ENCODE results near the gene DBNL. TPM values are rescaled to one million over a fixed set of nuclear protein-coding genes. Genes with fewer than 3 reads are reported as not detected.

The DBNL gene
- total RNA-seq, 1 experiment from 2014 or later = 85.5 TPM

DNA sequence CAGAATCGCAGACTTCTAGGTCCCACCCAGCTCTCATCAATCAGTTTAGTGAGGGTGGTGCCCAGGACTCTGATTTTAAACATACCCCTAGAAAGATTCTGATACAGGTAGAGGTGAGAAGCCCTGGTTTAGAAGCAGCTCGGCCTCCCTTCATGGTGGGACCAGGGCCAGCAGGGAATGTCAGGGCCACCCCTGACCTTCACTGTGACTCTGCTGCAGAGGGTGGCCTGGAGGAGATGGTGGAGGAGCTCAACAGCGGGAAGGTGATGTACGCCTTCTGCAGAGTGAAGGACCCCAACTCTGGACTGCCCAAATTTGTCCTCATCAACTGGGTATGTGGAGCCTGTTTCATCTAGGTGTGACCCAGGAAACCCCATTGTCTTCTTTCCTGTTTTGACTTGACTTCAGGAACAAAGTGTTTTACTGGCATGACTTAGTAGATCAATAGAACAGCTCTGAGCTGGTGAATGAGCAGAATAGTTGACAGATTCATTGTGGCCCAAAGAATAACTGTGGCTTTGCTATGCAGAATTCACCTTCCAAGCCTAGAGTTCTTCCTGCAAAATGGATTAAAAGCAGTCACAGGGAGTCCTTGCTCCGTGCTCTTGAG lies 7.2 kb downstream of the DBNL start:
- Histone ChIP-seq H3K9me3 (no peaks in the 10 kb centered on the region), H3K27me3 (replicated peaks; ENCODE audit: control insufficient read depth, insufficient read depth, low read length) (no peaks in the 10 kb centered on the region), H3K36me3 (ENCODE audit: control insufficient read depth, insufficient read depth, low read length) (peaks cover 2% of the 10 kb centered on the region), H3K4me1 (no peaks in the 10 kb centered on the region), H3K4me3 (ENCODE audit: low read depth, low read length) (no peak overlapping the region)
- ChIA-PET POLR2A (no interaction called here), CTCF (no interaction called here)
- H3K4me1 Mint-ChIP-seq (ENCODE audit: low read depth, unreplicated experiment) = peaks cover 4% of the 10 kb centered on the region
- BruUV-seq (replicated peaks) = no TSS peak
- no peak for DNase-seq
- H3K27me3 Mint-ChIP-seq (ENCODE audit: insufficient read depth, unreplicated experiment) = no peaks in the 10 kb centered on the region
- no peak overlapping the region for H3K27ac Mint-ChIP-seq (ENCODE audit: unreplicated experiment)
- TF ChIP-seq, protein P1, sequence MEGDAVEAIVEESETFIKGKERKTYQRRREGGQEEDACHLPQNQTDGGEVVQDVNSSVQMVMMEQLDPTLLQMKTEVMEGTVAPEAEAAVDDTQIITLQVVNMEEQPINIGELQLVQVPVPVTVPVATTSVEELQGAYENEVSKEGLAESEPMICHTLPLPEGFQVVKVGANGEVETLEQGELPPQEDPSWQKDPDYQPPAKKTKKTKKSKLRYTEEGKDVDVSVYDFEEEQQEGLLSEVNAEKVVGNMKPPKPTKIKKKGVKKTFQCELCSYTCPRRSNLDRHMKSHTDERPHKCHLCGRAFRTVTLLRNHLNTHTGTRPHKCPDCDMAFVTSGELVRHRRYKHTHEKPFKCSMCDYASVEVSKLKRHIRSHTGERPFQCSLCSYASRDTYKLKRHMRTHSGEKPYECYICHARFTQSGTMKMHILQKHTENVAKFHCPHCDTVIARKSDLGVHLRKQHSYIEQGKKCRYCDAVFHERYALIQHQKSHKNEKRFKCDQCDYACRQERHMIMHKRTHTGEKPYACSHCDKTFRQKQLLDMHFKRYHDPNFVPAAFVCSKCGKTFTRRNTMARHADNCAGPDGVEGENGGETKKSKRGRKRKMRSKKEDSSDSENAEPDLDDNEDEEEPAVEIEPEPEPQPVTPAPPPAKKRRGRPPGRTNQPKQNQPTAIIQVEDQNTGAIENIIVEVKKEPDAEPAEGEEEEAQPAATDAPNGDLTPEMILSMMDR (IDR thresholded peaks at IDR 0.05; ENCODE audit: insufficient read depth in 1 of 2, low read depth in 1 of 2, low read length in 1 of 2, severe bottlenecking in 1 of 2, unreplicated experiment in 1 of 2) = no peak
- no peaks in the 10 kb centered on the region for H3K9me3 Mint-ChIP-seq (ENCODE audit: unreplicated experiment)
- no peak overlapping the region for H3K4me3 Mint-ChIP-seq (ENCODE audit: unreplicated experiment)
- H3K36me3 Mint-ChIP-seq (ENCODE audit: insufficient read depth, unreplicated experiment) = peaks cover 55% of the 10 kb centered on the region
- intact Hi-C loops (cut with micrococcal nuclease; ENCODE audit: unreplicated experiment) = no loop called here

DNA sequence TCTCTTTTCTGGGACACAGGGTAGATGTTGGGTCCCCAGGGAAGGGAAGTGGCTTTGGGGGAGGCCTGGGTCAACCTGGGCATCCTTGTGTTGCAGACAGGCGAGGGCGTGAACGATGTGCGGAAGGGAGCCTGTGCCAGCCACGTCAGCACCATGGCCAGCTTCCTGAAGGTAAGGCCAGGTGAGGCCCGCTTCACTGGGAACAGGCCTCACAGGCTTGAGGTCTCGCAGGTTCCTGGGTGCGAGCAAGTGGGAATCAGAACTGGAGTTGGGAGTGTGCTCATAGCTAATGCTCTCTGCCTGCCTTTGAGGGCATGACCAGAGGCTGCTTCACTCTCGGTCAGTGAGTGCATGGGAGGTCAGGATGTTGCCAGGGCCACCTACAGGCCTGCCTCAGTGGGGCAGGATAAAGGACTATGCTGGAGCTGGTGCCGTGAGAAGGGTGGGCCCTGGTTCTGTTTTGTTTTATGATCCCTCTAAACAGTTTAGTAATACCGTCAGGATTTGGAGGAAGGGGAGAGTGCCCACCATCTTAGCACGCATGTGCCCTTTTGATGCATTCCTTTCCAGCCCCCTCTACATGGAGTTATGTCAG lies 8.4 kb downstream of the DBNL start:
- Mint-ChIP-seq H3K27ac (ENCODE audit: unreplicated experiment) (no peak overlapping the region), H3K9me3 (ENCODE audit: unreplicated experiment) (no peaks in the 10 kb centered on the region), H3K4me1 (ENCODE audit: low read depth, unreplicated experiment) (no peaks in the 10 kb centered on the region), H3K4me3 (ENCODE audit: unreplicated experiment) (no peak overlapping the region), H3K27me3 (ENCODE audit: insufficient read depth, unreplicated experiment) (no peaks in the 10 kb centered on the region), H3K36me3 (ENCODE audit: insufficient read depth, unreplicated experiment) (peaks cover 62% of the 10 kb centered on the region)
- intact Hi-C loops (cut with micrococcal nuclease; ENCODE audit: unreplicated experiment) = no loop called here
- POLR2A ChIA-PET = interaction anchor here (0.6 kb wide), 1 partner anchor 89 kb away, joined by 3 read pairs; no protein-coding TSS in a partner anchor
- Histone ChIP-seq H3K36me3 (ENCODE audit: control insufficient read depth, insufficient read depth, low read length) (peaks cover 1% of the 10 kb centered on the region), H3K9me3 (no peaks in the 10 kb centered on the region), H3K27me3 (replicated peaks; ENCODE audit: control insufficient read depth, insufficient read depth, low read length) (no peaks in the 10 kb centered on the region), H3K4me1 (no peaks in the 10 kb centered on the region), H3K4me3 (ENCODE audit: low read depth, low read length) (no peak overlapping the region)
- peak in 1 of 2 experiments; percentile 14 for DNase-seq
- CTCF ChIA-PET = no interaction called here
- TF ChIP-seq, protein P1 (IDR thresholded peaks at IDR 0.05; ENCODE audit: insufficient read depth in 1 of 2, low read depth in 1 of 2, low read length in 1 of 2, severe bottlenecking in 1 of 2, unreplicated experiment in 1 of 2) = no peak
- no TSS peak for BruUV-seq (replicated peaks)

DNA sequence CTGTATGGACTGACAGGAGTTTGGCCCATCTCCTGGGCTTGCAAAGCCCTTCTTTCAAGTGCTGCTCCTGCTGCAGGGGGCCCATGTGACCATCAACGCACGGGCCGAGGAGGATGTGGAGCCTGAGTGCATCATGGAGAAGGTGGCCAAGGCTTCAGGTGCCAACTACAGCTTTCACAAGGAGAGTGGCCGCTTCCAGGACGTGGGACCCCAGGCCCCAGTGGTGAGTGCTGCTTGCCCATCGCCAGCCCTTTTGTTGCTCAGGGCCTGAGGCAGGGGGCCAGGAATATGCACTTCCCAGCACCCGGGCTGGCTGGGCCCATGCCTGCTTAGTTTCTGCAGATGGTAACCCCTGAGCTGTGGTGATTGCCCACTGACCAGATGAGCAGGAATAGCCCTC lies 12.2 kb downstream of the DBNL start:
- POLR2A ChIA-PET = no interaction called here
- Mint-ChIP-seq H3K9me3 (ENCODE audit: unreplicated experiment) (no peaks in the 10 kb centered on the region), H3K4me1 (ENCODE audit: low read depth, unreplicated experiment) (no peaks in the 10 kb centered on the region), H3K27me3 (ENCODE audit: insufficient read depth, unreplicated experiment) (no peaks in the 10 kb centered on the region), H3K36me3 (ENCODE audit: insufficient read depth, unreplicated experiment) (peaks cover 59% of the 10 kb centered on the region), H3K27ac (ENCODE audit: unreplicated experiment) (no peak overlapping the region), H3K4me3 (ENCODE audit: unreplicated experiment) (no peak overlapping the region)
- peak in 1 of 2 experiments; percentile 21 for DNase-seq
- Histone ChIP-seq H3K36me3 (ENCODE audit: control insufficient read depth, insufficient read depth, low read length) (peaks cover 4% of the 10 kb centered on the region), H3K4me1 (no peaks in the 10 kb centered on the region), H3K9me3 (no peaks in the 10 kb centered on the region), H3K27me3 (replicated peaks; ENCODE audit: control insufficient read depth, insufficient read depth, low read length) (no peaks in the 10 kb centered on the region), H3K4me3 (ENCODE audit: low read depth, low read length) (no peak overlapping the region)
- BruUV-seq (replicated peaks) = no TSS peak
- CTCF ChIA-PET = no interaction called here
- TF ChIP-seq, protein P1 (IDR thresholded peaks at IDR 0.05; ENCODE audit: insufficient read depth in 1 of 2, low read depth in 1 of 2, low read length in 1 of 2, severe bottlenecking in 1 of 2, unreplicated experiment in 1 of 2) = no peak
- intact Hi-C loops (cut with micrococcal nuclease; ENCODE audit: unreplicated experiment) = no loop called here
